ENCODE measurements around the gene NAE1.

The NAE1 gene

DNA sequence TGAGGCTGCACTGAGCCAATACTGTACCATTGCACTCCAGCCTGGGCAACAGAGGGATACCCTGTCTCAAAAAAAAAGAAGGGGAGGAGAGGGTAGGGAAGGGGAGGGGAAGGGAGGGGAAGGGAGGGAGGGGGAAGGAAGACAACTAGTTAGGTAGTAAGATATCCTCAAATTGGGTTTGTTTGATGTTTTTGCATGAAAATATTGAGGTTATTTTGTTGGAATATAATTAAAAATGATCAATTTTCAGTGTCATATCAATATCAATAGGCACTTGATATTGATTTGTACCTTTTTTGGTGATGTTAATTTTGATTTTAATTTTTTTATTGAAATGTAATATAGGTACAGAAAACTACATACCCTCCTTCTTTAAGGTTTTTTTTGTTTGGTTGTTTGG lies 32.9 kb upstream of the NAE1 start:
- Histone ChIP-seq H3K36me3 (ENCODE audit: control insufficient read depth in 1 of 2, insufficient read depth in 2 of 2, low read length in 2 of 2) (no peaks in the 10 kb centered on the region), H3K9ac (ENCODE audit: low read depth in 1 of 2, low read length in 2 of 2) (no peak overlapping the region), H3K9me3 (ENCODE audit: control insufficient read depth in 1 of 2, low read length in 2 of 2) (no peaks in the 10 kb centered on the region), H3K27ac (ENCODE audit: low read depth, low read length) (no peak overlapping the region), H3K4me3 (ENCODE audit: low read depth in 1 of 2, low read length in 2 of 2) (no peak overlapping the region), H3K4me1 (ENCODE audit: control insufficient read depth in 1 of 2, insufficient read depth in 2 of 2, low read length in 2 of 2) (no peaks in the 10 kb centered on the region), H3K27me3 (ENCODE audit: control insufficient read depth in 1 of 2, insufficient read depth in 2 of 2, low read length in 2 of 2) (no peaks in the 10 kb centered on the region)

GRCh38 chr16:66862023-66862520 lies 31.3 kb upstream of the NAE1 start:
- Histone ChIP-seq H3K9ac (ENCODE audit: low read depth in 1 of 2, low read length in 2 of 2) (no peak overlapping the region), H3K4me1 (ENCODE audit: control insufficient read depth in 1 of 2, insufficient read depth in 2 of 2, low read length in 2 of 2) (no peaks in the 10 kb centered on the region), H3K4me3 (ENCODE audit: low read depth in 1 of 2, low read length in 2 of 2) (no peak overlapping the region), H3K27me3 (ENCODE audit: control insufficient read depth in 1 of 2, insufficient read depth in 2 of 2, low read length in 2 of 2) (no peaks in the 10 kb centered on the region), H3K36me3 (ENCODE audit: control insufficient read depth in 1 of 2, insufficient read depth in 2 of 2, low read length in 2 of 2) (no peaks in the 10 kb centered on the region), H3K27ac (ENCODE audit: low read depth, low read length) (no peak overlapping the region), H3K9me3 (ENCODE audit: control insufficient read depth in 1 of 2, low read length in 2 of 2) (no peaks in the 10 kb centered on the region)

GRCh38 chr16:66859397-66860068 lies 28.8 kb upstream of the NAE1 start:
- H3K9me3 ChIP-seq (ENCODE audit: control insufficient read depth in 1 of 2, low read length in 2 of 2): no peaks in the 10 kb centered on the region
- no peaks in the 10 kb centered on the region for H3K27me3 ChIP-seq (ENCODE audit: control insufficient read depth in 1 of 2, insufficient read depth in 2 of 2, low read length in 2 of 2)
- no peaks in the 10 kb centered on the region for H3K4me1 ChIP-seq (ENCODE audit: control insufficient read depth in 1 of 2, insufficient read depth in 2 of 2, low read length in 2 of 2)
- no peaks in the 10 kb centered on the region for H3K36me3 ChIP-seq (ENCODE audit: control insufficient read depth in 1 of 2, insufficient read depth in 2 of 2, low read length in 2 of 2)
- H3K4me3 ChIP-seq (ENCODE audit: low read depth in 1 of 2, low read length in 2 of 2): no peak overlapping the region
- H3K9ac ChIP-seq (ENCODE audit: low read depth in 1 of 2, low read length in 2 of 2): no peak overlapping the region
- H3K27ac ChIP-seq (ENCODE audit: low read depth, low read length): no peak overlapping the region

DNA sequence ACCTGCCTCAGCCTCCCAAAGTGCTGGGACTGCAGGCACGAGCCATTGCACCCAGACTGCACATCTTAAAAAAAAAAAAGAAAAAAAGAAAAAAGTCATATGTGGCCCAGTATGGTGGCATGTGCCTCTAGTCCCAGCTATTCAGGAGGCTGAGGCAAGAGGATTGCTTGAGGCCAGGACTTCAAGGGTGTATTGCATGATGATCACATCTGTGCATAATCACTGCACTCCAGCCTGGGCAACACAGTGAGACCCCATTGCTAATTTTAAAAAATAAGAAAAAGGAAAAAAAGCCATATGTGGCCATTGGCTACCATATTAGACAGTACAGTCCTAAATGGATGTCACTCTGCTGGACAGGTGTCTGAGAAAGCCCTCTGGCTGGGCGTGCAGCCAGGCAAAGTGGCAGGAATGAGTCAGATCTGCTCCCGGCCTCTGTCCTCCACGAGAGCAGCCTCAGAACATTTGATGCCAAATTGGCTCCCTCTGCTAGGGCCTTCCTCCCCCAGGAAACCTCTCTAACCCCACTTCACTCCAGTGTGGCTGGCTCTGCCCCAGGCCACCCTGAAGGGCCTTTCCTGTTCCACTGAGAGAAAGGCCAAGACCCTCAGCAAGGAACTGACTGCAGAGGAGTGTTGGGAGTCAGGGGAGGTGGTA lies 28.1 kb upstream of the NAE1 start:
- Histone ChIP-seq H3K9me3 (ENCODE audit: control insufficient read depth in 1 of 2, low read length in 2 of 2) (no peaks in the 10 kb centered on the region), H3K4me1 (ENCODE audit: control insufficient read depth in 1 of 2, insufficient read depth in 2 of 2, low read length in 2 of 2) (no peaks in the 10 kb centered on the region), H3K4me3 (ENCODE audit: low read depth in 1 of 2, low read length in 2 of 2) (no peak overlapping the region), H3K9ac (ENCODE audit: low read depth in 1 of 2, low read length in 2 of 2) (no peak overlapping the region), H3K36me3 (ENCODE audit: control insufficient read depth in 1 of 2, insufficient read depth in 2 of 2, low read length in 2 of 2) (no peaks in the 10 kb centered on the region), H3K27ac (ENCODE audit: low read depth, low read length) (no peak overlapping the region), H3K27me3 (ENCODE audit: control insufficient read depth in 1 of 2, insufficient read depth in 2 of 2, low read length in 2 of 2) (no peaks in the 10 kb centered on the region)

- H3K4me3 ChIP-seq (ENCODE audit: low read depth in 1 of 2, low read length in 2 of 2): no peak overlapping the region
- no peaks in the 10 kb centered on the region for H3K9me3 ChIP-seq (ENCODE audit: control insufficient read depth in 1 of 2, low read length in 2 of 2)
- H3K27ac ChIP-seq (ENCODE audit: low read depth, low read length): no peak overlapping the region
- H3K36me3 ChIP-seq (ENCODE audit: control insufficient read depth in 1 of 2, insufficient read depth in 2 of 2, low read length in 2 of 2): no peaks in the 10 kb centered on the region
- H3K27me3 ChIP-seq (ENCODE audit: control insufficient read depth in 1 of 2, insufficient read depth in 2 of 2, low read length in 2 of 2): no peaks in the 10 kb centered on the region
- H3K9ac ChIP-seq (ENCODE audit: low read depth in 1 of 2, low read length in 2 of 2): no peak overlapping the region
- no peaks in the 10 kb centered on the region for H3K4me1 ChIP-seq (ENCODE audit: control insufficient read depth in 1 of 2, insufficient read depth in 2 of 2, low read length in 2 of 2)
These were observed 26.7 kb upstream of the NAE1 start for GRCh38 chr16:66857437-66857836.

DNA sequence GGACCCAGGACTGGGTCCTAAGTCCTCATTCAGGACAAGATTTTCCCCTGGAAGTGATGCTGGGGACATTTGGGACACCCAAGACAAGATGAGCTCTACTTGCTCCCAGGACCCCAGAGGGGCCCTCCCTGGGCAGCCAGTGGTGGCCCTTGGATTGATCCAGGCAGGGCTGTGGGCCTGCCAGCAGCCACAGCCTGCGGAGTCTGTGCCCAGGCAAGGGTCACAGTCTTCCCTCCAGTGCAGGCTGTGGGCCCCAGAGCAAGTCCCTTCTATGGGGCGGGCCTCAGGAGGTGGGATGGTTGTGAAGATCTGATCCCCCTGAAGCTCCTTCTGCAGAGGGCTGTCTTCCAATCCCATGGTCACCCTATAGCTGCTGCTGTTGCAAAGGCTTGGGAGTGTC lies 26.0 kb upstream of the NAE1 start:
- Histone ChIP-seq H3K27me3 (ENCODE audit: control insufficient read depth in 1 of 2, insufficient read depth in 2 of 2, low read length in 2 of 2) (no peaks in the 10 kb centered on the region), H3K27ac (ENCODE audit: low read depth, low read length) (no peak overlapping the region), H3K4me3 (ENCODE audit: low read depth in 1 of 2, low read length in 2 of 2) (no peak overlapping the region), H3K36me3 (ENCODE audit: control insufficient read depth in 1 of 2, insufficient read depth in 2 of 2, low read length in 2 of 2) (no peaks in the 10 kb centered on the region), H3K9me3 (ENCODE audit: control insufficient read depth in 1 of 2, low read length in 2 of 2) (no peaks in the 10 kb centered on the region), H3K9ac (ENCODE audit: low read depth in 1 of 2, low read length in 2 of 2) (no peak overlapping the region), H3K4me1 (ENCODE audit: control insufficient read depth in 1 of 2, insufficient read depth in 2 of 2, low read length in 2 of 2) (no peaks in the 10 kb centered on the region)

DNA sequence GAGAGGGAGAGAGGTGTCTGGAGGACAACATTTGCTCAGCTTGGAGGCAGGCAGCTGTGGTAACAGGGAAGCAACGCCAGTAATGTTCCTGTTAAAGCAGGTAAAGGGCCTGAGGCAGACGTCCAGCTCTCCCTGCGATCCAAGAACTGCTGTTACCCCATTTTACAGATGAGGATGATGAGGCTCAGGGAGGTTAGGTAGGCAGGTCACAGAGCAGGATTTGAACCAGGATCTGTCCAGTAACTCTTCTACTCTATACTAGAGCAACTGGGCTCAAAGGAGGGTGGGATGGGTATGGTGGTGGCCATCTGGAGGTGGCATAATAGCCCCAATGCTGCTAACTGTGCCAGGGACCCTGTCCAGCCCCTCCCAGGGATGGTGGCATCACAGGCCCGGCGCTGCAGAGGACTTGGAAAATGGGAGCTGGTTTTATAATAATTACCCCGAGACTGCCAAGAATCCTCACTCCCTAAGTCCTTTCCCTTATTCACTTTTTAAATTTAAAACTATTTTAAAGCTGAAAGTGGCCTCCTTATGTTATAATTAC lies 25.5 kb upstream of the NAE1 start:
- no peaks in the 10 kb centered on the region for H3K36me3 ChIP-seq (ENCODE audit: control insufficient read depth in 1 of 2, insufficient read depth in 2 of 2, low read length in 2 of 2)
- no peaks in the 10 kb centered on the region for H3K9me3 ChIP-seq (ENCODE audit: control insufficient read depth in 1 of 2, low read length in 2 of 2)
- no peak overlapping the region for H3K27ac ChIP-seq (ENCODE audit: low read depth, low read length)
- no peaks in the 10 kb centered on the region for H3K4me1 ChIP-seq (ENCODE audit: control insufficient read depth in 1 of 2, insufficient read depth in 2 of 2, low read length in 2 of 2)
- no peaks in the 10 kb centered on the region for H3K27me3 ChIP-seq (ENCODE audit: control insufficient read depth in 1 of 2, insufficient read depth in 2 of 2, low read length in 2 of 2)
- H3K9ac ChIP-seq (ENCODE audit: low read depth in 1 of 2, low read length in 2 of 2): no peak overlapping the region
- H3K4me3 ChIP-seq (ENCODE audit: low read depth in 1 of 2, low read length in 2 of 2): no peak overlapping the region

- Histone ChIP-seq H3K9ac (ENCODE audit: low read depth in 1 of 2, low read length in 2 of 2) (no peak overlapping the region), H3K36me3 (ENCODE audit: control insufficient read depth in 1 of 2, insufficient read depth in 2 of 2, low read length in 2 of 2) (no peaks in the 10 kb centered on the region), H3K27ac (ENCODE audit: low read depth, low read length) (no peak overlapping the region), H3K4me3 (ENCODE audit: low read depth in 1 of 2, low read length in 2 of 2) (no peak overlapping the region), H3K4me1 (ENCODE audit: control insufficient read depth in 1 of 2, insufficient read depth in 2 of 2, low read length in 2 of 2) (peaks cover 2 to 6% of the 10 kb centered on the region in 2 donors), H3K27me3 (ENCODE audit: control insufficient read depth in 1 of 2, insufficient read depth in 2 of 2, low read length in 2 of 2) (no peaks in the 10 kb centered on the region), H3K9me3 (ENCODE audit: control insufficient read depth in 1 of 2, low read length in 2 of 2) (no peaks in the 10 kb centered on the region)
These were observed 22.7 kb upstream of the NAE1 start for GRCh38 chr16:66853261-66854139.

DNA sequence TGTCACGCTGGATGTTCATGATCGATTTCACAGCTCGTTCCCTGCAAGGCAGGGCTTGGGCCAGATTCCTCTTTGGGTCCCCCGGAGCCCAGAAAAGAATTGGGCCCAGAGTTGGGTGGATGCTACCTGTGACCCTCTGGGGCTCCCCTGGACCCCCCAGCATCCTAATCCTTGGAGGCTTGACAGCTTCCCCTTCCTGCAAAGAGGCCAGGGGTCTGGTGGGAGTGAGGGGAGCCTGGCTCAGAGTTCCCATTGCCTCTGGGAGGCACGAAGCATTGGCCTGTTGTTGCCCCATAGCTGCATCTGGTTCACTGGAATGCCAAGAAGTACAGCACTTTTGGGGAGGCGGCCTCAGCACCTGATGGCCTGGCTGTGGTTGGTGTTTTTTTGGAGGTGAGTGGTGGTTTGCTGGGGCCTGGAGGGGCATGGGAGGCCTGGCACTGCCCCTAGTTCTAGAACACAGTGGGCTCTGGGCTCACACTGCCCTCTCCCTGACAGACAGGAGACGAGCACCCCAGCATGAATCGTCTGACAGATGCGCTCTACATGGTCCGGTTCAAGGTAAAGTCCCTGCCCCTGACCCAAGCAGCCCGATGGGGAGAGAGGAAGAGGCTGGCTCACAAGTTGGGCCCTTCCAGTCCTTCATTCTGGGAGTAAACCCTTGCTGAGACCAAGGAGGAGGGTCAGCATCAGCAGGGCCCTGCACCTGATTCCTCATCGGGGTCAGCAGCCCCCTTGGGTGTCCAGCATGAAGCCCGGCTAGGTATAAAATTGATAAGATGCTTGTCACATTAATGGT lies 20.6 kb upstream of the NAE1 start:
- no peak overlapping the region for H3K4me3 ChIP-seq (ENCODE audit: low read depth in 1 of 2, low read length in 2 of 2)
- H3K27me3 ChIP-seq (ENCODE audit: control insufficient read depth in 1 of 2, insufficient read depth in 2 of 2, low read length in 2 of 2): peaks cover 3 to 8% of the 10 kb centered on the region in 2 donors
- no peaks in the 10 kb centered on the region for H3K36me3 ChIP-seq (ENCODE audit: control insufficient read depth in 1 of 2, insufficient read depth in 2 of 2, low read length in 2 of 2)
- H3K4me1 ChIP-seq (ENCODE audit: control insufficient read depth in 1 of 2, insufficient read depth in 2 of 2, low read length in 2 of 2): peaks cover 8 to 12% of the 10 kb centered on the region in 2 donors
- H3K27ac ChIP-seq (ENCODE audit: low read depth, low read length): no peak overlapping the region
- no peaks in the 10 kb centered on the region for H3K9me3 ChIP-seq (ENCODE audit: control insufficient read depth in 1 of 2, low read length in 2 of 2)
- H3K9ac ChIP-seq (ENCODE audit: low read depth in 1 of 2, low read length in 2 of 2): no peak overlapping the region
